Mucosa of descending colon (tissue), 3 donors: ENCODE results near the gene FGF19. TPM values are rescaled to one million over a fixed set of nuclear protein-coding genes. Genes with fewer than 3 reads are reported as not detected.
"Not testable (repeated sequence)": the region's sequence is repeated elsewhere in the genome, so short reads cannot be mapped to it uniquely, and the experiment has no call there.

Source experiments
- ATAC-seq: fragments of 200-7000 bp; cut with Tn5 transposase; one replicate; pipeline ENCODE4 v1.9.1; 2020; ENCODE audit warnings: mild to moderate bottlenecking, moderate library complexity
- DNase-seq, 3 donors: peaks; one replicate each; pipeline ENCODE4 v3.0.0-alpha.2; 2020
- H3K36me3 ChIP-seq: fragments of 200-600 bp; one replicate; pipeline ENCODE4 v1.8.0; 2021; ENCODE audit warnings: low read depth, mild to moderate bottlenecking
- H3K4me1 ChIP-seq: fragments of 200-600 bp; one replicate; pipeline ENCODE4 v1.8.0; 2021; ENCODE audit warnings: low read depth, mild to moderate bottlenecking
- H3K4me3 ChIP-seq: fragments of 200-600 bp; one replicate; pipeline ENCODE4 v1.8.0; 2021; ENCODE audit warnings: mild to moderate bottlenecking
- H3K9me3 ChIP-seq: fragments of 200-600 bp; one replicate; pipeline ENCODE4 v1.8.0; 2021; ENCODE audit warnings: mild to moderate bottlenecking
- intact Hi-C, 2 donors: fragments of 100-400 bp; cut with DNase I in 1 of 2; cut with micrococcal nuclease in 1 of 2; formaldehyde crosslinking; loops; one replicate each; pipeline versions ENCODE4 v1.11.0 to v1.11.1; 2022; cut with DNase I, micrococcal nuclease
- total RNA-seq, 3 donors: library from RNA; stranded (reverse); fragmentation: NEBNext Ultra II Directional in 2 of 3; extraction: Animal tissue kit (Norgen Biotek cat#: 25700) in 2 of 3; gene quantifications; one replicate each; pipeline versions ENCODE4 v1.2.1 to v1.2.4, GENCODE V29; 2021 to 2023
- TF ChIP-seq, protein P1 (sequence below): fragments of 200-600 bp; IDR thresholded peaks from one replicate; pipeline ENCODE4 v1.8.0; 2022; ENCODE audit warnings: antibody characterized with exemption, mild to moderate bottlenecking
- donor health status: DM: no; HTN: no; CAD: no; lungs with moderate emphysema.
- donor health status: DM: no; HTN: no; CAD: no.
- donor health status: DM: no; HTN: yes; CAD: no.

Gene FGF19
- total RNA-seq, 3 donors from 2014 or later, result not detected

DNA sequence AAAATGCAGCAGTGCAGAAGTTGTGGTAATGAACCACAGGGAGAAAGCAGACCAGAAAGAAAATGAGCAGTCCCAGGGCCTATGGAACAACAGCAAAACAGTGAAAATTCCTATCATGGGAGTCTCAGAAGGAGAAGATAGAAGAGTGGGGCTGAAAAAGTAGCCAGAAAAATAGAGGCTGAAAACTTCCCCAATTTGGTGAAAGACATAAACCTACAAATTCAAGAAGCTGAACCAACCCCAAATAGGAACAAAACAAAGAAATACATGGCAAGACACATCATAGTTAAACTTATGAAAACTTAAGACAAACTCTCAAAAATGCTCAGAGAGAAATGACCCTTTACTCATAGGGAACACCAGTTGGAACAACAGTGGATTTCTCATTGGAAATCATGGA is 11.4 kb downstream of the FGF19 start:
- Histone ChIP-seq H3K9me3 (no peaks in the 10 kb centered on the region), H3K4me3 (no peak overlapping the region), H3K36me3 (no peaks in the 10 kb centered on the region), H3K4me1 (no peaks in the 10 kb centered on the region)
- TF ChIP-seq, protein P1, sequence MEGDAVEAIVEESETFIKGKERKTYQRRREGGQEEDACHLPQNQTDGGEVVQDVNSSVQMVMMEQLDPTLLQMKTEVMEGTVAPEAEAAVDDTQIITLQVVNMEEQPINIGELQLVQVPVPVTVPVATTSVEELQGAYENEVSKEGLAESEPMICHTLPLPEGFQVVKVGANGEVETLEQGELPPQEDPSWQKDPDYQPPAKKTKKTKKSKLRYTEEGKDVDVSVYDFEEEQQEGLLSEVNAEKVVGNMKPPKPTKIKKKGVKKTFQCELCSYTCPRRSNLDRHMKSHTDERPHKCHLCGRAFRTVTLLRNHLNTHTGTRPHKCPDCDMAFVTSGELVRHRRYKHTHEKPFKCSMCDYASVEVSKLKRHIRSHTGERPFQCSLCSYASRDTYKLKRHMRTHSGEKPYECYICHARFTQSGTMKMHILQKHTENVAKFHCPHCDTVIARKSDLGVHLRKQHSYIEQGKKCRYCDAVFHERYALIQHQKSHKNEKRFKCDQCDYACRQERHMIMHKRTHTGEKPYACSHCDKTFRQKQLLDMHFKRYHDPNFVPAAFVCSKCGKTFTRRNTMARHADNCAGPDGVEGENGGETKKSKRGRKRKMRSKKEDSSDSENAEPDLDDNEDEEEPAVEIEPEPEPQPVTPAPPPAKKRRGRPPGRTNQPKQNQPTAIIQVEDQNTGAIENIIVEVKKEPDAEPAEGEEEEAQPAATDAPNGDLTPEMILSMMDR, result no peak
- intact Hi-C loops, result no loop called here
- DNase-seq (no peak), ATAC-seq (no peak)

DNA sequence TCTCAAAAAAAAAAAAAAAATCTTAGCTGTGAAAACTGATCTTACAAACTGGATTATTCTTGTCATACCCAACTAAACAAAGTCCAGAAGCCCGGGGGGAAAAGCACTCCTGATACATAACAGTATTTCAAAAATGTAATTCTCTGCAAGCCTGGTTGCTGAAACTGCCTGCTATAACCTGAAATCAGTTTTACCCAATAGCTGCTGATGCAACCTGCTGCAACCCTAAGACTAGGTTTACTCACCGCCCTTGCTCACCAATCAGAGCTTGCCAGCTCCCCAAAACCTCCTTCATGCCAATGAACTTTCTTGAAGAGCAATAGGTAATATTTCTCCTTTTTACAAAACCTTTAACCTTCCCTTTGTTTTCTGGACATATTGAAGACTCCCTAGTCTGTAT is 12.4 kb downstream of the FGF19 start:
- no peaks in the 10 kb centered on the region for H3K36me3 ChIP-seq
- H3K9me3 ChIP-seq, result no peaks in the 10 kb centered on the region
- DNase-seq (no peak), ATAC-seq (no peak)
- H3K4me1 ChIP-seq, result no peaks in the 10 kb centered on the region
- H3K4me3 ChIP-seq, result no peak overlapping the region
- TF ChIP-seq, protein P1, result no peak
- intact Hi-C loops, result no loop called here

DNA sequence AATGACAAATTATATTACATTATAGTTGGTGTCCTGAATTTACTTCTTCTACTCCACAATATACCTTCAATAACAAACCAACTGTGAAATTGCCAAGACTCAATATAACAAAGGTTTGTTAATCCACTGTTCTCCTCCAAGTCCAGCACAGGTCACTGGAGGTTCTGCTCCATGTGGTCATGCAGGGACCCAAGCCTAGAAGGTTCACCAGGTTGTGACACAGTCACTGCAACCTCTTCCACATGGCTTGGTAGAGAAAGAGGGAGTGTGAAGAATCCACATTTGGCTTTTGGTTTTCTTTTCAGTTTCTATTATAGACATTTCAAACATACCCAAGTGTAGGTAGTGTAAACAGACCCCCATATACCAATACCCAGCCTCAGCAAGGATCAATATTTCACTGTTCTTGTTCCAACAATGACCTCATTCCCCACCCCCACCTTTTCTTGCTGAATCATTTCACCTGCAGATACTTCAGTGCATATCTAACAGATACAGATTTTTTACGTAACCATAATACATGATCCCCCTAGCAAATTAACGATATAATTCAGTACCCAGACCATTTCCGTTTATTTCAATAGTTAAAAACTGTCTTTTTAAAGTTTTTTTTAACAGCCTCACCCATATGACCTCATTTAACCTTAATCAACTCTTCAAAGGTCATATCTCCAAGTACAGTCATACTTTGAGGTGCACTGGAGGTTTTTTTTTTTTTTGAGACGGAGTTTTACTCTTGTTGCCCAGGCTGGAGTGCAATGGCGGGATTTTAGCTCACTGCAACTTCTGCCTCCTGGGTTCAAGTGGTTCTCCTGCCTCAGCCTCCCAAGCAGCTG is 14.1 kb downstream of the FGF19 start:
- H3K4me3 ChIP-seq, result no peak overlapping the region
- intact Hi-C loops, result loop anchor here (5.0 to 10.0 kb wide), 3 partner anchors 198 to 505 kb away; no protein-coding TSS in a partner anchor
- ATAC-seq (no peak), DNase-seq (no peak)
- TF ChIP-seq, protein P1, result no peak
- no peaks in the 10 kb centered on the region for H3K9me3 ChIP-seq
- no peaks in the 10 kb centered on the region for H3K4me1 ChIP-seq
- H3K36me3 ChIP-seq, result no peaks in the 10 kb centered on the region

DNA sequence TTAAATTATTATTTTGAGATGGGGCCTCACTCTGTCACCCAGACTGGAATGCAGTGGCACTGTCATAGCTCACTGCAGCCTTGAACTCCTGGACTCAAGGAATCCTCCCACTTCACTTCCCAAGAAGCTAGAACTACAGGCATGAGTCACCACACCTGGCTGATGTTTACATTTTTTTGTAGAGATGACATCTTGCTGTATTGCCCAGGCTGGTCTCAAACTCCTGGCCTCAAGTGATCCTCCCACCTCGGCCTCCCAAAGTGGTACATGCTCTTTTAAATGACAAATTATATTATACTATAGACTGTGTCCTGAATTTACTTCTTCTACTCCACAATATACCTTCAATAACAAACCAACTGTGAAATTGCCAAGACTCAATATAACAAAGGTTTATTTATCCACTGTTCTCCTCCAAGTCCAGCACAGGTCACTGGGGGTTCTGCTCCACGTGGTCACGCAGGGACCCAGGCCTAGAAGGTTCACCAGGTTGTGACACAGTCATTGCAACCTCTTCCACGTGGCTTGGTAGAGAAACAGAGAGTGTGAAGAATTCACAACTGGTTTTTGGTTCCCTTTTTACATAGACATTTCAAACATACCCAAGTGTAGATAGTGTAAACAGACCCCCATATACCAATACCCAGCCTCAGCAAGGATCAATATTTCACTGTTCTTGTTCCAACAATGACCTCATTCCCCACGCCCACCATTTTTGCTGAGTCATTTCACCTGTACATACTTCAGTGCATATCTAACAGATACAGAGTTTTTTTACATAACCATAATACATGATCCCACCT is 15.7 kb downstream of the FGF19 start:
- not testable (repeated sequence) for H3K4me3 ChIP-seq, H3K9me3 ChIP-seq, H3K4me1 ChIP-seq, DNase-seq, H3K36me3 ChIP-seq
- ATAC-seq, result peak; percentile 26
- intact Hi-C loops, result loop anchor here (5.0 to 10.0 kb wide), 3 partner anchors 199 to 507 kb away; no protein-coding TSS in a partner anchor

DNA sequence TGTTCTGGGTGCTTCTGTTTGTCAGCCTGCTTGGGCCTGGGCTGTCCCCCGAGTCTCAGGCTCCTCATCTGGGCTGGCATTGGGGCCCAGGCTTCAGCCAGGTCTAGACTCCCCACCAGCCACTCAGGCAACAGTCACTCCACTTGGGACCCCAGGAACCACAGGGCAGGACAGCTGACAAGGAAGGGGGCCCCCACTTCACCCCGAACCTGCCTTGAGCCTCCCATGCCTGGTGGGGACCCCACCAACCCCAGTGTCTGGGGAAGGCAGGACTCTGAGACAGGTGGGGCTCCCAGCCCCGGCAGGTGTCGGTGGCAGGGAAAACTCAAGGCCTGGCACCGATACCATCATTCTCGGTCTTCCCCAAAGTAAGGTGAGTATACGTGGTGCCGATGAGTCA is 17.0 kb downstream of the FGF19 start:
- ATAC-seq (no peak), DNase-seq (no peak)
- Histone ChIP-seq H3K36me3 (no peaks in the 10 kb centered on the region), H3K4me3 (no peak overlapping the region), H3K4me1 (no peaks in the 10 kb centered on the region), H3K9me3 (no peaks in the 10 kb centered on the region)
- intact Hi-C loops, result loop anchor here (5.0 to 10.0 kb wide), 3 partner anchors 200 to 508 kb away; no protein-coding TSS in a partner anchor
- TF ChIP-seq, protein P1, result no peak

DNA sequence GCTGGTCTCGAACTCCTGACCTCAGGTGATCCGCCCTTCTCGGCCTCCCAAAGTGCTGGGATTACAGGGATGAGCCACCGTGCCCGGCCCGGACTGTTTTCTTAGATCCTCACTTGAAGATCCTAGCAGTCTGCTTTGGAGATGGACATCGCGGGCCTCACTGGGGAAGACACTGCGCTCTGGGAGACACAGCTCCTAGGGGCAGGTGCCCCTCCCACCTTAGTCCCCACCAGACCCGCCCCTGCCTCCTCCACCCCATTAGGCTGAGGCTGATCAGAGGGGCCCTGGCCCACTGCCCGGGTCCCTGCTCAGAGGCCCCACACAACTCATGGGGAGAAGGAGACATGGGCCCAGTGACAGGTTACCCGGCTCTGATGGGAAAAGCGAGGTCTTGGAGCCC is 17.4 kb downstream of the FGF19 start:
- Histone ChIP-seq H3K36me3 (no peaks in the 10 kb centered on the region), H3K4me1 (no peaks in the 10 kb centered on the region), H3K4me3 (no peak overlapping the region), H3K9me3 (no peaks in the 10 kb centered on the region)
- DNase-seq, result no peak
- TF ChIP-seq, protein P1, result no peak
- no peak for ATAC-seq
- intact Hi-C loops, result loop anchor here (5.0 to 10.0 kb wide), 3 partner anchors 201 to 508 kb away; no protein-coding TSS in a partner anchor
